H1 (cell line): ENCODE data around the gene SLC25A38. TPM values are rescaled to one million over a fixed set of nuclear protein-coding genes. Genes with fewer than 3 reads are reported as not detected.

Experiments
- EGR1 ChIP-seq: IDR thresholded peaks from 2 replicates; pipeline ENCODE4 v1.6.1; 2011; ENCODE audit warnings: low read depth, low read length, borderline replicate concordance
- KDM1A ChIP-seq: fragments of 200-600, 300-600 bp; sonication (generic); IDR thresholded peaks from 2 replicates; pipeline ENCODE4 v1.7.1; 2016; ENCODE audit warnings: mild to moderate bottlenecking, low read length, borderline replicate concordance
- POLR2A ChIP-seq, 2 experiments: IDR thresholded peaks; 1 replicate in 1 of 2; 2 replicates in 1 of 2; pipeline ENCODE4 v1.6.1; 2011; ENCODE audit warnings: low read depth in 2 of 2, low read length in 2 of 2, mild to moderate bottlenecking in 2 of 2; ENCODE audit errors: control extremely low read depth in 1 of 2
- RFX5 ChIP-seq: IDR thresholded peaks from 2 replicates; pipeline ENCODE4 v1.6.1; 2011; ENCODE audit warnings: low read depth, low read length, improper control_type of control experiment, borderline replicate concordance
- RNF2 ChIP-seq: fragments of 200-900, 300-1000 bp; sonication (generic); IDR thresholded peaks from 2 replicates; pipeline ENCODE4 v1.7.1; 2016; ENCODE audit warnings: borderline replicate concordance, low read depth, mild to moderate bottlenecking, antibody characterized with exemption, low read length; ENCODE audit not compliant: poor library complexity, severe bottlenecking; ENCODE audit errors: missing control alignments
- TAF7 ChIP-seq: optimal IDR thresholded peaks from 2 replicates; pipeline ENCODE3; 2011; ENCODE audit warnings: low read depth, mild to moderate bottlenecking, inconsistent platforms, low read length, moderate library complexity, borderline replicate concordance
- TCF12 ChIP-seq: IDR thresholded peaks from 2 replicates; pipeline ENCODE4 v1.6.1; 2011; ENCODE audit warnings: low read depth, mild to moderate bottlenecking, low read length
- YY1 ChIP-seq: IDR thresholded peaks from 2 replicates; pipeline ENCODE4 v1.6.1; 2011; ENCODE audit warnings: low read depth, mild to moderate bottlenecking, low read length
- polyA plus RNA-seq, 7 experiments: library from polyadenylated mRNA; depleted of rRNA in 3 of 7; stranded (reverse) in 5 of 7; unstranded in 2 of 7; fragments of >200 nt in 5 of 7; fragments of 200-250 nt in 2 of 7; gene quantifications; 1 replicate in 5 of 7; 2 replicates in 1 of 7; 4 replicates in 1 of 7; pipeline versions ENCODE4 v1.2.1 to v1.2.3, GENCODE V29; 2011 to 2013; ENCODE audit warnings: missing spikeins in 2 of 7, mixed read lengths in 2 of 7
- total RNA-seq: library from RNA; stranded (reverse); fragmentation: NEBNext Ultra II Directional; extraction: Animal tissue kit (Norgen Biotek cat#: 25700); gene quantifications from 2 replicates; pipeline ENCODE4 v1.2.1, GENCODE V29; 2021

SLC25A38 gene
- total and polyA plus RNA-seq, 2 of the 8 experiments (the other 6 are each of a cell fraction or from before 2014, with no cell fraction given), result 41.2 to 45.8 TPM

GRCh38 chr3:39428745-39429201, 45.6 kb downstream of the SLC25A38 start (continued):
- no peak for TF ChIP-seq KDM1A
- TF ChIP-seq TCF12, result no peak
- no peak for TF ChIP-seq RFX5
- no peak for TF ChIP-seq YY1
- no peak for TF ChIP-seq POLR2A (IDR thresholded peaks at IDR 0.05; ENCODE audit: control extremely low read depth in 1 of 2, low read depth in 2 of 2, low read length in 2 of 2)
- TF ChIP-seq TAF7, result no peak
- TF ChIP-seq EGR1, result no peak
- no peak for TF ChIP-seq RNF2
